Loucy (cell line): ENCODE measurements around the gene APMAP.

Source experiments
- CTCF ChIP-seq: fragments of 200-600 bp; sonication (generic); conservative IDR thresholded peaks from 2 replicates; pipeline ENCODE4 v1.5.1; 2014; ENCODE audit warnings: mild to moderate bottlenecking, antibody characterized with exemption, low read length
- EZH2phosphoT487 ChIP-seq: fragments of 200-600 bp; IDR thresholded peaks from 2 replicates; pipeline ENCODE4 v1.6.1; 2018; ENCODE audit warnings: antibody characterized with exemption, mild to moderate bottlenecking, moderate library complexity, borderline replicate concordance

GRCh38 chr20:25023356-25023755 is 30.8 kb upstream of the APMAP start:
- TF ChIP-seq CTCF (no peak), EZH2phosphoT487 (no peak)
